Measurements from ENCODE around the gene SSBP2.

The SSBP2 gene

GRCh38 chr5:81740758-81741157 lies 10.1 kb downstream of the SSBP2 start:
- in situ Hi-C loops (cut with MboI; ENCODE audit: low pct_unique_long_range_greater_than_20kb, low sequenced_read_pairs, unreplicated experiment), result loop anchor here (25.0 kb wide), 1 partner anchor 228 kb away; no protein-coding TSS in a partner anchor
- TF ChIP-seq CTCF (IDR thresholded peaks at IDR 0.05; ENCODE audit: extremely low read depth, insufficient read depth, missing control alignments), result no peak
- no peak for DNase-seq (ENCODE audit: low spot score)

DNA sequence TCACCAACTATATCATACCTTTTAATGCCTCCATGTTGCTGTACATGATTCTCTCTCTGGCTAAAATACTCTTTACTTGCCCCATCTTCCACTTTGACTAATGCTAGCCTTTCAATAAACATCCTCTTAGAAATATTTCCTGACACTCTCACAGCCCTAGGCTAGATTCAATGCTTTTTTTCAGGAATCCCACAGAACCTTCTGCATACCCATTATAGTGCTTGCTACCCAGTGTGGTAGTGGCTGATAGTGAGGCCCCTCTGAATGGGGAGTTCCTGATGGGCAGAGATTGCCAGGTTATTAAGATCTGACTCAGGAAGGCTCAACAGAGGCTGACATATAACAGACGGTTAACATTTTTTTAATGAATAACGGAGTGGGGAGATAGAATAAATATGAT lies 11.6 kb downstream of the SSBP2 start:
- in situ Hi-C loops (cut with MboI; ENCODE audit: low pct_unique_long_range_greater_than_20kb, low sequenced_read_pairs, unreplicated experiment), result loop anchor here (25.0 kb wide), 1 partner anchor 227 kb away; no protein-coding TSS in a partner anchor
- TF ChIP-seq CTCF (IDR thresholded peaks at IDR 0.05; ENCODE audit: extremely low read depth, insufficient read depth, missing control alignments), result no peak

GRCh38 chr5:81729276-81729675 lies 21.6 kb downstream of the SSBP2 start:
- in situ Hi-C loops (cut with MboI; ENCODE audit: low pct_unique_long_range_greater_than_20kb, low sequenced_read_pairs, unreplicated experiment), result loop anchor here (25.0 kb wide), 1 partner anchor 217 kb away; no protein-coding TSS in a partner anchor
- DNase-seq (ENCODE audit: low spot score), result no peak
- TF ChIP-seq CTCF (IDR thresholded peaks at IDR 0.05; ENCODE audit: extremely low read depth, insufficient read depth, missing control alignments), result no peak

More for the DNA sequence above, 11.6 kb downstream of the SSBP2 start:
- no peak for DNase-seq (ENCODE audit: low spot score)

GRCh38 chr5:81728301-81728700 lies 22.6 kb downstream of the SSBP2 start:
- DNase-seq (ENCODE audit: low spot score), result no peak
- in situ Hi-C loops (cut with MboI; ENCODE audit: low pct_unique_long_range_greater_than_20kb, low sequenced_read_pairs, unreplicated experiment), result loop anchor here (25.0 kb wide), 1 partner anchor 216 kb away; no protein-coding TSS in a partner anchor
- TF ChIP-seq CTCF (IDR thresholded peaks at IDR 0.05; ENCODE audit: extremely low read depth, insufficient read depth, missing control alignments), result no peak

DNA sequence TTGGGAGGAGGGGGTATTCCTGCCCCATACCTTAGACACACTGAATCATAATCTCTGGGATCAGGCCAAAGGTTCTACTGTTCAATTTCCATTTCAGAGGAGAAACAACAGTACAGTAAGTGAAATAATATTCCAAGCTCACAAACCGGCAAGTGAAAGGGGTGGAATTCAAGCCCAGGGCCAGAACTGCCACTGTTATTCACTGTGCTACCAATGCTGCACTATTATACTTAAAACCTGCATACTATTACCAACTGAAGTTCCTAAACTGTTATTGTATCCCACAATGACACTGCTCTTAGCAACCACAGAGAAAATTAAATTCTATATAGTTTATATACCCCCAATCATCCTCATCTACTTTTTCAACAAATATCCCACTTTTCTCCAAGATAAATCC lies 24.6 kb downstream of the SSBP2 start:
- DNase-seq (ENCODE audit: low spot score), result no peak
- in situ Hi-C loops (cut with MboI; ENCODE audit: low pct_unique_long_range_greater_than_20kb, low sequenced_read_pairs, unreplicated experiment), result loop anchor here (25.0 kb wide), 1 partner anchor 214 kb away; no protein-coding TSS in a partner anchor
- no peak for TF ChIP-seq CTCF (IDR thresholded peaks at IDR 0.05; ENCODE audit: extremely low read depth, insufficient read depth, missing control alignments)

- no peak for TF ChIP-seq CTCF (IDR thresholded peaks at IDR 0.05; ENCODE audit: extremely low read depth, insufficient read depth, missing control alignments)
- in situ Hi-C loops (cut with MboI; ENCODE audit: low pct_unique_long_range_greater_than_20kb, low sequenced_read_pairs, unreplicated experiment), result no loop called here
- no peak for DNase-seq (ENCODE audit: low spot score)
Observed at GRCh38 chr5:81724571-81724970, 26.3 kb downstream of the SSBP2 start.
